SK-MEL-5 (cell line): Measurements from ENCODE around the gene CD209. TPM values are rescaled to one million over a fixed set of nuclear protein-coding genes. Genes with fewer than 3 reads are reported as not detected.

Source experiments
- DNase-seq: peaks from one replicate; pipeline ENCODE4 v3.0.0-alpha.2; 2016; ENCODE audit warnings: low read depth, low spot score
- in situ Hi-C: cut with HindIII; loops from 2 replicates; pipeline ENCODE4 v1.10.0; 2016; ENCODE audit warnings: low sequenced_read_pairs, high pct_unique_total_duplicates, low pct_unique_long_range_greater_than_20kb
- total RNA-seq: library from RNA; depleted of rRNA; stranded (reverse); fragments of >200 nt; shearing (Covaris generic); gene quantifications from 2 replicates; pipeline ENCODE4 v1.2.3, GENCODE V29; 2014

The CD209 gene
- total RNA-seq, 1 experiment from 2014 or later, result not detected

GRCh38 chr19:7744871-7745650 is 2.3 kb downstream of the CD209 start:
- DNase-seq, result no peak

GRCh38 chr19:7744199-7744786 is 3.0 kb downstream of the CD209 start:
- in situ Hi-C loops, result no loop called here
- DNase-seq, result no peak

More at GRCh38 chr19:7744871-7745650, 2.3 kb downstream of the CD209 start:
- in situ Hi-C loops, result no loop called here

- DNase-seq, result no peak
- in situ Hi-C loops, result no loop called here
These were observed 3.9 kb downstream of the CD209 start for GRCh38 chr19:7743425-7743841.

DNA sequence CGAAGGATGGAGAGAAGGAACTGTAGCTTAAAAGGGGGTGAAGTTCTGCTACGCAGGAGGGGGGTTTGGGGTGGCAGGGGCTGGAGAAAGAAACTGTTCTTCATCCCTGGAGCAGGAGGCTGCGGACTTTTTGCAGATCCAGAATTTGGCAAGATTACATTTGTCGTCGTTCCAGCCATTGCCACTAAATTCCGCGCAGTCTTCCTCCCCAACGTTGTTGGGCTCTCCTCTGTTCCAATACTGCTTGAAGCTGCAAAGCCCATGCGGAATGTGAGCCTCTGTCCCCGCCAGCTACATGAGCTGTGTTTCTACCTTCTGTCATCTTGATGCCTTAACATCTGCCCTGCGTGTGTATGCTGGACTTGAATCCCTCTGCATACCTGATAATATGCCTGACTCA is 4.3 kb downstream of the CD209 start:
- no peak for DNase-seq
- in situ Hi-C loops, result no loop called here

DNA sequence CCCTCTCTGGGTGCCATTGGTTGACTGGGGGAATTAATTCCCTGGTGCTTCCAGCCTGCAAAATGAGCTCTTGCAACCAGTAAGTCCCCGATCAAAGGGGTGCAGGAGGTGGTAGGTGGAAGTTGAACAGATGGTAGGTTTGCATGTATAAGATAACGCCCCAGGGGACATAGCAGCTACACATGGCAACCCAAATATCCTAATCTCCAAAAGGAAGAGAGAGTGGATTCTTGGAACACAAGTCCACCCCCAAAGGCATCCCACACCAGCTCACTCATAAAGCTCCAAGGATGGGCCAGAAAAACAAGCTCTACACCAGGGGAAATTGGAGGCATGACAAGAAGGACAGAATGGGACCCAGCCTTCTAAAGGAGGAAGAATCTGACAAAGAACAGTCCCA is 4.8 kb downstream of the CD209 start:
- in situ Hi-C loops, result no loop called here
- DNase-seq, result no peak

DNA sequence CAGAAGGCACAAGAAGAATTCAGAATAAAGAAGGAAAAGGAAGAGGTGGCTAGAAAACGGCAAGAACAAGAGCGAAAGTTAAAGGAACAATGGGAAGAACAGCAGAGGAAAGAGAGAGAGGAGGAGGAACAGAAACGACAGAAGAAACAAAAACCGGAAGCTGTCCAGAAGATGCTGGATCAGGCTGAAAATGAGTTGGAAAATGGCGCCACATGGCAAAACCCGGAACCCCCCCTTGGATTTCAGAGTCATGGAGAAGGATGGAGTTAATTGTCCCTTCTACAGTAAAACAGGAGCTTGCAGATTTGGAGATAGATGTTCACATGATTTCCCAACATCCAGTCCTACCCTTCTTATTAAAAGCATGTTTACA is 6.7 kb downstream of the CD209 start:
- in situ Hi-C loops, result no loop called here
- no peak for DNase-seq

DNA sequence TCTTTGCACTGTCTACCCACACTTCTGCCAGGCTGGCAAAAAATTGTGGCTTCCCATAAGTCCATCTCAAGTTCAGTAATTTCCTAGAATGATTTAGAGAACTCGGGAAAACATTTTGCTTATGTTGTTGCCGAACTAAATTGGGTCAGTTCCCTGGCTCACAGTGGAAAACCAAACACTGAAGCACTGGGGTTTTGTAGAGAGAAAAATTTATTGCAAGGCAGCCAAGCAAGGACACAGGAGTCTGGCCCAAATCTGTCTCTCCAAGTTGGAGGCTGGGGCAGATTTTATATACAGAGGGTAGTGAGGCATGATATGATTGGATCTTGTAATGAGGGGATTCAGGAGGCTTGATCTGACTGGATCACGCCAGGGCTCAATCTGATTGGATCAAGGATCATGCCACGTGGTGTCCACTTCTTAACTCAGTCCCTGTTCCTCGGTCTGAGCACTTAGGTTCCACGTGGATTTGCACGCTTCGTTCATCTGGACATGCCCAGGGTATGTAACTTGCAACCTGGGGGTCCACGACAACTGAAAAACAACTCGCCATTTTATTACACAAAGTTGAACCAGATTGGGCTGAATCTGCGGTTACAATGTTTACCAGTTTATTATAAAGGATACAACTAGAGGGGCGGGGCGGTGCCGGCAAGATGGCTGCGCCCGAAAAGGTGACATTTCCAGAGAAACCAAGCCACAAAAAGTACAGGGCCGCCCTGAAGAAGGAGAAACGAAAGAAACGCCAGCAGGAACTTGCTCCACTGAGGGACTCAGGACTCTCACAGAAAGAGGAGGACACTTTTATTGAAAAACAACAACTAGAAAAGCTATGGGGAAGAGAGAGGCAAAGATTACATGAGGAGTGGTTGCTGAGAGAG is 7.3 kb downstream of the CD209 start:
- DNase-seq, result no peak
- in situ Hi-C loops, result no loop called here

- in situ Hi-C loops, result no loop called here
- no peak for DNase-seq
These were observed 8.1 kb downstream of the CD209 start for GRCh38 chr19:7739211-7739755.

GRCh38 chr19:7738023-7738422 is 9.3 kb downstream of the CD209 start:
- in situ Hi-C loops, result no loop called here
- no peak for DNase-seq

DNA sequence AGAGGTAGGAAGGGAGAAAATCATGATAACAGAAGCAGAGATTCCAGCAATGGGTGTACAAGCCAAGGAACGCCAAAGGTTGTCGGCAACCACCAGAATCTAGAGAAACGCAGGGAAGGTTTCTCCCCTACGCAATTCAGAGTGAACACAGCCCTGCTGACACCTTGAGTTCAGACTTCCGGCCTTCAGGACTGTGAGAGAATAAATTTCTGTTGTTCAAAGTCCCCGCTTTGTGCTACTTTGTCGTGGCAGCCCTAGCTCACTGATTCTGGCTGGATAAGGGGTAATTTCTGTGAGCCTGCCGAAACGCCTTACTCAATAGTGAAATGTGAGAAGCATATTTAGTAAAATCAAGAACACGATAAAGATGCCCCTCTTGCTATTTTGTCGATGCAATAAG is 10.1 kb downstream of the CD209 start:
- DNase-seq, result no peak
- in situ Hi-C loops, result no loop called here

GRCh38 chr19:7736148-7736547 is 11.2 kb downstream of the CD209 start:
- no peak for DNase-seq
- in situ Hi-C loops, result no loop called here

GRCh38 chr19:7734220-7735203 is 12.8 kb downstream of the CD209 start:
- in situ Hi-C loops, result no loop called here
- no peak for DNase-seq

- DNase-seq, result no peak
- in situ Hi-C loops, result no loop called here
These were observed 14.0 kb downstream of the CD209 start for GRCh38 chr19:7733376-7733775.

GRCh38 chr19:7732045-7732444 is 15.3 kb downstream of the CD209 start, which contains the start of gene CLEC4G:
TSS of gene CLEC4G (minus strand) at chr19:7732110. CDS start at chr19:7732102, 8 bp downstream.
- in situ Hi-C loops, result no loop called here
- DNase-seq, result no peak

DNA sequence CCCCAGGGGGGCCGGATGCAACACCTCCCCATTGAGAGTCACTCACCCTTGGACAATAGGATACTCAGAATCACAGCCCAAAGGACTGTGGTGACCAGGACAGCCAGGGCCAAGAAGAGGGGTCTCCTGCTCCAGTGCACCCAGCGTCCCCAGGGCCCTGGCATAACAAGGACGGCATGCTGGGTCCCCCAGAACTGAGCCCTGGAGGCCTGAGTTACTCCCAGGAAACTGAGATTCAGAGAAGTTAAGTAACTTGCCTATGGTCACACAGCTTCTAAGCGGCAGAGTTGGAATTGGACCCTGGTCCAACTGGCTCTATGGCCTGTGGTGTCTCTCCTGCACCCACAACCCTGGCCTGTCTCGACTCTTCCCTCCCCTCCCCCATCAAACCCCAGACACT is 15.7 kb downstream of the CD209 start:
- no peak for DNase-seq

GRCh38 chr19:7731218-7731595 is 16.1 kb downstream of the CD209 start:
- in situ Hi-C loops, result no loop called here
- DNase-seq, result no peak

More for the DNA sequence above, 15.7 kb downstream of the CD209 start:
- in situ Hi-C loops, result no loop called here
